GM19397 (cell line): ENCODE results near the gene MKX.
"Not testable (repeated sequence)": the region's sequence is repeated elsewhere in the genome, so short reads cannot be mapped to it uniquely, and the experiment has no call there.

Experiments used
- ATAC-seq: cut with Tn5 transposase; IDR thresholded peaks from one replicate; pipeline ENCODE4 v1.9.1; 2021; ENCODE audit warnings: mild to moderate bottlenecking, moderate library complexity; ENCODE audit not compliant: unreplicated experiment

Gene MKX

DNA sequence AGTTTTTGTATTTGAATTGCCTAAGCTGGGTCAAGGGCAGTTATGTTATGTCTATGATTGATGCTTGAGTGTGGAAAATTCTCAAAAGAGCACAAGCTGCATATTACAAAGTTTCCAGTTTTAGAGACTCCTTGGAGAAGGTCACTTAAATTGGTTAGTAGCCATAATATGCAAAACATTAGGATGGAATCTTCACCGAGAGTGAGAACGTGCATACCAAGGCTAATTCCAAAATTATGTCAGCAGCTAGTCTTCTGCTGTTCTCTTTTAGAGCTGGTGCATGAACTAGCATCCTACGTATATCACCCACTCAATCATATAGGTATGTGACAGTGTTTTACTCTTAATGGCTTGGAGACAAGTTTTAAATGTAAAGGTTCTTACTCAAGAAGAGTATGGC lies 49.2 kb downstream of the MKX start:
- no peak for ATAC-seq

GRCh38 chr10:27695706-27696105 lies 49.9 kb downstream of the MKX start:
- no peak for ATAC-seq

DNA sequence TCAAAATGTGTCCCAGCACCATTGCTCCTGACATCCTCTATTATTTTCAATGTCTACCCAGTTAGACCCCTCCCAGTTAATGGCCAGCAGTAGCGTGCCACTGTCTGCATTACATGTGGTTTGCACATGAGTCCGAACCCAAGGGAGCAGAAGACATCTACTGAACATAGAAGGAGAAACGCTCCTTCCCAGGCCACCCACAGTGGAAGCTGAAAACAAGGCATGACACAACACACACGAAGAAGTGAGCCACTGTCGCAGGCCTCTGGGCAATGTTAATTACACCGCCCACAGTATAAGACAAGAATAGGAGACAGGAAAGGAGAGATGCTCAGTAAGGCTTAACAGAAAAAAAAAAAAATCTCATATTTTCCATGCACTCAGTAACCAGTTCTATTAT lies 50.5 kb downstream of the MKX start:
- no peak for ATAC-seq

GRCh38 chr10:27692663-27693062 lies 53.0 kb downstream of the MKX start:
- ATAC-seq, result no peak

GRCh38 chr10:27688991-27689390 lies 56.6 kb downstream of the MKX start:
- ATAC-seq, result no peak

- ATAC-seq, result no peak
Observed at GRCh38 chr10:27688276-27688675, 57.3 kb downstream of the MKX start.

GRCh38 chr10:27687743-27688142 lies 57.9 kb downstream of the MKX start:
- ATAC-seq, result no peak

DNA sequence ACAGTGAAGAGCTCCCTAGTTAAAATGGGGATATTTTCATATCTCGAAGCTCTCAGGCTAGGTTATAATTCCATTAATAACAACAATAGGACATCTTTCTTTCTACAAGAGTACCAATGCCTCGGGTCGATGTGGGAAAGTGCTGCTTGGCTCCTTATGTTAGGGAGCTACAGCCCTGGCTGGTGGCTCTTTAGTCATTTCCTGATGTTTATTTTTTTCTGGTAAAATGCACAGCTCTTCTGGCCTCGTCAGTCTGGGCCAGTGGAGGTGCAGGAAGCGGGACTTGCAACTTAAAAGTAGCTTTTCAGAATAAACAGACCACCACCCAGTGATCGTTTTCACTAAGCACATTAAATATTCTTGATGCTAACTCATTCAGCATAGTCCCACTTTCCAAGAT lies 58.3 kb downstream of the MKX start:
- no peak for ATAC-seq

DNA sequence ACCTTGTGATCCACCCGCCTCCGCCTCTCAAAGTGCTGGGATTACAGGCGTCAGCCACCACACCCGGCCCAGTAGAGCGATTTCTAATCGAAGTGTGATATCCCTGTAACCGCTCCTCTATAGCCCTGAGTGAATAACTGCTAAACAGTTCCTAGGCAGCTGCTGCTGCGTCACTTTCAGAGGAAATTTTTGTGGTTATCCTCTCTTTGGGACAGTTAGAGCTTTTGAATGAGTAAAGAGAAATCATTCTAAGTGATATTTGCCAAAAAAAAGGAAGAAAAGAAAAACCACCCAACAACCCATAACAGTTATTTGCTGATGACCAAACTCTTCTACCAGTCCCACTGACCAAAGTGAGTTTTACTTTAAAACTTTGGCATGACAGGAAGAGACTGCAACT lies 59.9 kb downstream of the MKX start:
- ATAC-seq, result no peak

DNA sequence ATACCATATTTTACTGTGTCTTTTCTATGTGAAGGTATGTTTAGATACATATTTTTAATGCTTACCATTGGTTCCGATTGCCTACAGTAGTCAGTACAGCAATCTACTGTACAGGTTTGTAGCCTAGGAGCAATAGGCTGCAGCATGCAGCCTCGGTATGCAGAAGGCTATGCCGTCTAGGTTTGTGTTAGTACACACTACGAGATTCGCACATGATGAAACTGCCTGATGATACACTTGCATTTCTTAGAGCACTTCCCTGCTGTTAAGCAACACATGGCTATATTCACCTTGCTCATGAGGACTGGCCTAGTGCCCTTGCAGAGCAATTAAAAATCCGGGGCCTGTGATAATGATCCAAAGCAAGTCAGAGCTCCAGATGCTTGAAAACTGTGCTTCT lies 62.4 kb downstream of the MKX start:
- ATAC-seq, result no peak

DNA sequence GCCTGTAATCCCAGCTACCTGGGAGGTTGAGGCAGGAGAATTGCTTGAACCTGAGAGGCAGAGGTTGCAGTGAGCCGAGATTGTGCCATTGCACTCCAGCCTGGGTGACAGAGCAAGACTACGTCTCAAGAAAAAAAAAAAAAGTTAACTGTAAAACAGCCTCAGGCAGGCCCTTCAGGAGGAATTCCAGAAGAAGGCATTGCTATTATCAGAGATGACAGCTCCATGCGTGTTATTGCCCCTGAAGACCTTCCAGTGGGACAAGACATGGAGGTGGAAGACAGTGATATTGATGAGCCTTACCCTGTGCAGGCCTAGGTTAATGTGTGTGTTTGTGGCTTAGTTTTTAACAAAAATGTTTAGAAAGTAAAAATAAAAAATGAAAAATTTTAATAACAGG lies 63.8 kb downstream of the MKX start:
- not testable (repeated sequence) for ATAC-seq

- ATAC-seq, result no peak
Observed at GRCh38 chr10:27680691-27681605, 64.7 kb downstream of the MKX start.

- ATAC-seq, result no peak
Observed at GRCh38 chr10:27680006-27680557, 65.5 kb downstream of the MKX start.

- ATAC-seq, result no peak
Observed at GRCh38 chr10:27679369-27679912, 66.2 kb downstream of the MKX start.

GRCh38 chr10:27678166-27678565 lies 67.5 kb downstream of the MKX start:
- no peak for ATAC-seq

GRCh38 chr10:27673065-27673464 lies 72.6 kb downstream of the MKX start:
- no peak for ATAC-seq

DNA sequence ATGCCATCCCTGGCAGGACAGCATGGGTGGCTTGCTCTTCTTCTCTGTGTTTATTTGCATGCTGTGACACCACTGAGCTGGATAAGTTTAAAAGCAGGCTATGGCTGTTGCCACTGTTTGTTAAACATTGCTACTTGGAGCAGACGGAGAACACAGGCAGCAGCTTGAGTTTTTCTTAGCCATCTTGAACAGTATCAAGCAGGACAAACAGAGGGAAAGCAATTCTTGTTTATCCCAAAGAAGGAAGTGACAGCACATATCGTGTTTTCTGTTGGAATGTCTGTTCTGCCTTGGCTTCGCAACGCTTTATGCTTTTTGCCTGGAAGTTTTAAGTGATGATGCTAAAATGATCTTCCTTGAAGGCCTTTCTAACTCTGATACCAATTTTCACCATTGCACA lies 73.8 kb downstream of the MKX start:
- no peak for ATAC-seq

GRCh38 chr10:27664461-27664860 lies 81.2 kb downstream of the MKX start:
- no peak for ATAC-seq

DNA sequence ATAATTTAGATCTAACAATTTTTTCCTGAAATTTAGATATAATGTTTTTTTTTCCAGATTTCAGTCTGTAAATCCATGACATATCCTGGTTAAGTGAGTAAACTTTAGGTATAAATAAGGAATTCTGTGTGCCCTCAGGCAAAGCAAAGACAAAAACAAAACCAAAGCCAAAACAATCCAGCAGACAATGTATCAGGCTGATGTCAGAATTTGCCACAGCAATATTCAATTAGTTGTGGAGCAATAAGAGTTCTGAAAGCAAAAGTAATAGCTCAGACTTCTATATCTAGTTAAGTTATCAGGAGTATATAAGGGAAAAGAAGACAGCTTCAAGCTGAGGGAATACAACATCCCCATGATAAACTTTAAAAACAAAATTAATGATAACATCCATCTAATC lies 82.0 kb downstream of the MKX start:
- ATAC-seq, result no peak

DNA sequence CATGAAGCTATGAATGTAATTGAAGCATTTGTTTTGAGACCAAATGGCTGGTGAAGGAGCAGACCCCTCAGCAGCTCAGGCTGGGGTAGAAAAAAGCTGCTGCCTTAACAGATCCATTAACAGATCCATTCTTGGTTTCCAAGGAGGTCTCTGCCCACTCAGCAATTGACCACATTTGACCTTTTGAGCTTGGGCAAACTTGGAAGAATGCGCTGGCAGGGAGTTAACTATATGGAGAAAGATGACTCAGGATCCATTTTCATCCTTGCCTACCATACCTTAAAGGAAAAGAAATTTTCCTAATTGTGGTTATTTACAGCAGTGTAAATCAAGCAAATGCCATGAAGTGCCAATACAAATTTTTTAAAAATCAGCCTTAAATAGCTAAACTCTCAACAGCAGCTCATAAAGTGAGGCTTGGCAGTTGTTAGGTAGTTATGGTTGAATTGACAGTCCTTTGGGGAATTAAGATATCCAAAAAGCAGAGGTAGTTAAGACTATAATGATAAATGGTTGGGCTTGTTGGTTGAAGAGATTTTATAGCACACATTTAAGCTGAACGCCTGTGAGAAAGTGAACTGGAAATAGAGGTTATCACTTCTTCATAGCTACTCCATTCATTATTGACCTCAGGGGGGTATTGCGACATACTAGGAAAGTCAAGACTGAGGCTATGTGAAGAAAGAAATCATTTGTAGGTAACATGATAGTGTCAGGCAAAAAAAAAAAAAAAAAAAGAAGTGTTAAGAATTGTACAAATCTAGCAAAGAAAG lies 83.9 kb downstream of the MKX start:
- ATAC-seq, result no peak

- ATAC-seq, result no peak
Observed at GRCh38 chr10:27660711-27661110, 84.9 kb downstream of the MKX start.

DNA sequence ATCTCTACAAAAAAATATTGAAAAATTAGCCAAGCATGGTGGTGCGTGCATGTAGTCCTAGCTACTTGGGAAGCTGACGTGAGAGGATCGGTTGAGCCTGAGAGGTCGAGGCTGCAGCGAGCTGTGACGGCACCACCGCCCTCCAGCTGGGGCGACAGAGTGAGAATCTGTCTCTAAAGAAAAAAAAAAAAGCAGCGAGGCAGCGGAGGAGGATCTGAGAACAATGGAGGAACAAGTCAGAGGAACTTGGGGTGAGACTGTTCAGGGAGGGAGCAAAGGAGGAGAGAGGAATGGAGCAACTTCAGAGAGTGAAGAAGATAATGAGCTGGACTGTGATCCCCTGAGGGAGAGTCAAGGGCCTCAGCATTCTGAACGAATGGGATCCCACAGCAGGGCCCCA lies 85.4 kb downstream of the MKX start:
- ATAC-seq, result no peak
